NCI-H1092 (cell line): ENCODE measurements around the gene TRMO.

Experiments used
- DNase-seq: peaks from one replicate; lab custom pipeline; 2025; lab: John Stamatoyannopoulos, UW

Gene TRMO

DNA sequence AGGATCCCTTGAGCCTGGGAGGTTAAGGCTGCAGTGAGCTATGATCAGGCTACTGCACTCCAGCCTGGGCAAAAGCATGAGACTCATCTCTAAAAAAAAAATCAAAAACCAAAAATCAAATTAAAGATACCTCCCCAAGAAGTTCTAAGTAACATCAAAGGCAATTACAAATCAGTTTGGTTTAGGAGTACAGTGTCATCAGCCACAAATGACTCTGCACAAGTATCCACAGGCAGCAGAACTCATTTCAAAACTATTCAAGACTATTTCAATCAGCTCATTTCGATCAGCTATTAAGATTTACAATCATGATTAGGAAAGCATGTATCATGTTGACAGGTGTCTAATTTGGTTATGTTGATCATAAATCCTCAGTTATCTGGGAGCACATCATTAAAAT is 19.1 kb downstream of the TRMO start:
- no peak for DNase-seq

DNA sequence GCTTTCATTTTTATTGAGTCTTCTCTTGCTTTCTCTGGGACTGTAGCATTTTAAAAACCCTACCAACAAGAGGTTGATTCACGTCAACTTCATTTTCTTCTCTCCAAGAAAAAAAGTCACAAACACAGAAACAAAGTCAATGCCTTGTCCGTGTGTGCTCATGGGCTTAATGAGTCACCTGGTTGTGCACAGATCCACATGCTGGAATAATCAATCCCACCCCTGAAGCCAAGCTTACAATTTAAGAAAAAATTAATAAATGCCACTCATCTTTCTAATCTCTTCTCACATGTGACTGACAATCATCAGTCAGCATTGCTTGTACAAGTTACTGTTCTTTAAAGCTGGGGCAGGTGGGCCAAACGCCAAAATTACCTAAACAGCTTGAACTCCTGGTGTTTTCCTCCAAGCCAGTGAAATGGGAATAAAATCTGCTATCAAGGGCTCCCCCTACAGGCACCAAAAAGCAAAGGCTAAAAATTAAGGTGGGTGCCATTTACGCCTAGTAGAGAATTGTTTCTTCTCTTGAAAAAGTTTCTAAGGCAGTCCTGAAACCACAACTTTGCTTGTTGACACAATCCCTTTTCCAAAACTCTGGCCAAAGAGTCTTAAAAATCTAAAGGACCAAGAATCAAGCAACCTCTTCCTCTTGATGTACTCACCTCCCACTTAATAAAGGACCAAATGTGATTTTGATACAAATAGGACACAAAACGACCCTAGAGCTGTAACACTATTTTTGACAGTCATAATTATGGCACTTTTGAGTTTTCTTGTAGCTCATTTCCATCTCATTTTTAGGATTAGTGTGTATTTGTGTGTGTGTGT is 21.3 kb downstream of the TRMO start:
- DNase-seq: no peak

- DNase-seq: no peak
Measured at GRCh38 chr9:97900103-97900737, 22.1 kb downstream of the TRMO start.

GRCh38 chr9:97895695-97896332 is 26.5 kb downstream of the TRMO start:
- DNase-seq: no peak

GRCh38 chr9:97895211-97895610 is 27.1 kb downstream of the TRMO start:
- DNase-seq: no peak

DNA sequence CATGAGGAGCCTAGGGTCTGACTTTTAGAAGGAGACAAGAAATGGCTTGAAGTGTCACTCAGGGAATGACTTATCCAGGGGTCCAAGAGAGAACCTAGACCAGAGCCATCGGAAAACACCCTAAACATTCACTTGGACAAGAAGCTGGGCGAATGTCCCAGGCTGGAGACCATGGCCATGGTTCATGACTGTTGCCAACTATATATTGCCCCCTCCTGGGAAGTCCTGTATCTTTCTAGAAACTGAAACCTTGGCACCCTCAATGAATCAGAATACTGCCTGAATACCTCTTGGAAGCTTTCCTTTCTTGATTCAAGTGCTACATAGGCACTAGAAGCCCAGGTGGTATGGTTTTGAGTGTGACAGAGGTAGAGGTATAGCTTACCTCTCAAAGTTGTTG is 29.9 kb downstream of the TRMO start:
- no peak for DNase-seq

GRCh38 chr9:97891736-97892135 is 30.6 kb downstream of the TRMO start:
- DNase-seq: no peak

DNA sequence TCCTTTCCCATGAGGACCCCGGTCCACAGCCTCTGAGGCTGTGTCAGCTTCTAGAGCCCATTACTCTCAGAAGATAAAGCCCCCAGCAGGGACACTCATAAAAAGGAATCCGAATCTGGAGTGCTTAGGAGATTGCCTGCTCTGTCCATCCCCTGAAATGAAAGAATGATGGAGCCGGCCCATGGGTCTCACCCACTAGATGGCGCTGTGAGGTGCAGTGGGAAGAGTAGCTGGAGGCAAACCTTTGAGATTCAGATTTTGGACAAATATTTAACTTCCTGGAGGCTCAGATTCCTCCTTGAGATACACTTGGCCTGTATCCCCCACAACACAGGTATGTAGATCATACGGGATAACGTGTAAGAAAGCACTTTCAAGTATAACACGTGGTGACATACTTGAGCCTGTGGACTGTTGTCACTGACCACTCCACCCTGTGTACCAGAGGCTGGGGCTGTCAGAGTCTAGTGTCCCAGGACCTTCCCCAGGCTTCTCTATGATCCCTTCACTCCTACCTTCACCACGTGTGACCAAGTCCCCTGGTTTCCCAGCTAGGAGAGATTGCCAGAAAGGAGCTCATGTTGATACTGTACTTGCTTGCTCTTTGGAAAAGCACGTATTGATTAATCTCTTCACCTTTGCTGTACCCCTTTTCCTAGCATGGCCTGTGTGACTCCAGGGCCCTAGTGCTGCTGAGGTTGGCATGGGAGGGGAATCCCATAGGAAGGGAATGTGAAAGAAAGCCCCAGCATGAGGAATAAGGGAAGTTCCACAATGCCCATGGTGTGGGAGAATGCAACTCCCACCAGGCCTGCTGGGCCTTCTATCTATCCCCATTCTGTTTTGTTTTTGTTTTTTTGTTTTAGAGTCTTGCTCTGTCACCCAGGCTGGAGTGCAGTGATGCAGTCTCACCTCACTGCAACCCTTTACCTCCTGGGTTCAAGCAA is 32.1 kb downstream of the TRMO start:
- DNase-seq: no peak

GRCh38 chr9:97880336-97880735 is 42.0 kb downstream of the TRMO start:
- DNase-seq: no peak

DNA sequence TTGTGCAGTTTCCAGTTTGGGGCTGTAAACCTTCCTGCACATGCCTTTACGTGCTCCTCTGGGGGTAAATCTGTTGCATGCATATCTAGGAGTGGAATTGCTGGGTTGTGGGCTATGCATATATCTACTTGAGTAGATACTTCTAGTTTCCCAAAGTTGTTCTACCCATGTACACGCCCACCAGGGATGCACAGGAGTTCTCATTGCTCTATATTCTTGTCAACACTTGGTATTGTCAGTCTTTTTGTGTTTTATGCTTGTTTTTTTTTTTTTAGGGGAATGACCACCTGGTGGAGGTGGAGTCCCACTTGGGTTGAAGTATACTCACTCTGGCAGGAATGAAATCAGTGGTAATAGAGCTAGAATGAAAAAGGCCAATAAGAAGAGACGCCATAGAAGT is 46.2 kb downstream of the TRMO start:
- no peak for DNase-seq

- DNase-seq: no peak
Measured at GRCh38 chr9:97875111-97875510, 47.2 kb downstream of the TRMO start.

- DNase-seq: no peak
Measured at GRCh38 chr9:97874624-97875023, 47.7 kb downstream of the TRMO start.

GRCh38 chr9:97873882-97874281 is 48.4 kb downstream of the TRMO start:
- no peak for DNase-seq

DNA sequence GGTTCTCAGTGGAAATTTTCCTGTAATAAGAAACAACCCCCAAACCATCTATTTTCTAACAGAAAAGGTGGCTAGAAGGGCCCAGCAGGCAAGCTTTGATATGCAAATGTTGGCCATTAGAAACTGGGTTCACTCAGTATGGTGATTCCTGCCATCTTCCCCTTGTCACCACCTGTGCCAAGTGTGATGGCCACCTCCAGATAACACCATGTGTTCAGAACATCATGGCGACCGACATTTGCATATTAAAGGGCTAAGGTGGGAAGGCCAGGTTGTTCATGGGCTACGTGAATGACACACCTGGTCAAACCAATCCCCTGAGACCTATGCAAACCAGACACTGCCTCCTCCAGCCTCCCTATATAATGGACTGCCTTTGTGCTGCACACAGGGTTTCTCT is 48.9 kb downstream of the TRMO start:
- DNase-seq: no peak

GRCh38 chr9:97868859-97869258 is 53.4 kb downstream of the TRMO start:
- no peak for DNase-seq

DNA sequence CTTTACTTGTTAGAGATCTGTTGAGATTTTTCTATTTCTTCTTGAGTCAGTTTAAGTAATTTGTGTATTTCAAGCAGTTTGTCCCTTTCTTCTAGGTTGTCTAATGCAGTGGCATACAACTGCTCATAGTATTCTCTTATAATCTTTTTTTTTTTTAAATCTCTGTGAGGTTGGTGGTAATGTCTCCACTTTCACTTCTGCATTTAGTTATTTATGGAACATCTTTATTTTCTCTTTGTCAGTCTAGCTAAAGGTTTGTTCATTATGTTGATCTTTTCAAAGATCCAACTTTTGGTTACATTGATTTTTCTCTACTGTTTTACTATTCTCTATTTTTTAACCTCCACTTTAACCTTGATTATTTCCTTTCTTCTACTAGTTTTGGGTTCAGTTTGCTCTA is 55.5 kb downstream of the TRMO start:
- DNase-seq: no peak

DNA sequence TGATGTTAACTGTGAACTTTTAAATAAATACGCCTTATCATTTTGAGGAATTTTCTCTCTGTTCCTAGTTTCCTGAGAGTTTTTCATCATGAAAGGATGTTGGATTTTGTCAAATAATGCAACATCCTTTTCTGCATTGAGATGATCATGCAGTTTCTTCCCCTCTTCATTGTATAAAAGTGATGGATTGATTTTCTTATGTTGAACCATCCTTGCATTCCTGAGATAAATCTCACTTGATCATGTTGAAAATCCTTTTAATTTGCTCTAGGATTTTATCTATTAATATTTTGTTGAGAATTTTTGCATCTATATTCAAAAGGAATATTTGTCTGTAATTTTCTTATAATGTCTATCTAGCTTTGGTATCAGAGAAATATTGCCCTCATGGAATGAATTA is 56.0 kb downstream of the TRMO start:
- DNase-seq: no peak

GRCh38 chr9:97864396-97864795 is 57.9 kb downstream of the TRMO start:
- DNase-seq: no peak

- no peak for DNase-seq
Measured at GRCh38 chr9:97863314-97863713, 59.0 kb downstream of the TRMO start.

- DNase-seq: no peak
Measured at GRCh38 chr9:97861148-97861475, 61.2 kb downstream of the TRMO start.

DNA sequence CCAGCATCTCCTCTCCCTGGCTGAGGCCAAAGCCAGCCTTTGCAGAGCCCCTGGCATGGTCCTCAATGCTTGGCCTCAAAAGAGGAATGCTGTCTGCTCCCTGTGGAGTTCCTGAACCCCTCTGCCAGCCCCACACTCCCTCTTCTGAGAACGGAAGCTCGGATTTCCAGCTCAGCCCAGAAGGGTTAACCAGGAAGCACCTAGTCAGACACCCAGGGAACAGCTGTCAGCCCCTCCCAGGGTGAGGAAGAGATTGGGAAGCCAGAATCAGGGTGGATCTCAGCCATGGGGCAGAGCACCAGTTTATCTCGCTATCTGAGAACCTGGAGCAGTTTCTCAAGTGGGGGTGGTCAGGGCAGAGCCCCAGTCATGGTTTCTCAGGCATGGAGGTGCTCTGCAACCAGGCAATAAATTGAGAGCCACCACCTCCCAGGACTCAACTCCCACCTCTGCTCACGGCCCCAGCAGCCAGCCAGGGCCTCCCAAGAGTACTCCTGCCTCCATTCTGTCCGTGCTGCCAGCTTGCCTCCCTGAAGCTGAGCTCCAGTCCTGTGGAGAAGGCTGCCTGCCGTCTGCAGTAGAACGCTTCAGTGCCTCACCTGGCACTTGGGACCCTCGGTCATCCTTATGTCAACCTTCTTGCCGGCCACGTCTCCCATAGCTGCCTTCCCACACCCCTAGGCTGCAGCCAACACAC is 61.7 kb downstream of the TRMO start:
- no peak for DNase-seq

GRCh38 chr9:97859346-97859745 is 63.0 kb downstream of the TRMO start:
- no peak for DNase-seq
